Osteoblast (primary cell): ENCODE measurements around the gene ZNF496. TPM values are rescaled to one million over a fixed set of nuclear protein-coding genes. Genes with fewer than 3 reads are reported as not detected.

Experiments used
- DNase-seq: peaks from one replicate; pipeline ENCODE4 v3.0.0; 2011; ENCODE audit warnings: low spot score, mixed read lengths; ENCODE audit not compliant: insufficient read length; ENCODE audit errors: missing footprints
- H2AFZ ChIP-seq: 2 replicates; pipeline ENCODE4 v1.6.0; 2011; ENCODE audit warnings: mild to moderate bottlenecking, low read length
- H3K27ac ChIP-seq: 2 replicates; pipeline ENCODE4 v1.5.1; 2011; ENCODE audit warnings: mild to moderate bottlenecking, low read depth, low read length, moderate library complexity
- H3K27me3 ChIP-seq: 2 replicates; pipeline ENCODE4 v1.6.0; 2012; ENCODE audit warnings: mild to moderate bottlenecking, control low read depth, inconsistent platforms, low read length, moderate library complexity; ENCODE audit not compliant: insufficient read depth
- H3K36me3 ChIP-seq: 2 replicates; pipeline ENCODE4 v1.5.1; 2011; ENCODE audit warnings: mild to moderate bottlenecking, low read length, control low read depth, moderate library complexity; ENCODE audit not compliant: insufficient read depth
- H3K4me1 ChIP-seq: 2 replicates; pipeline ENCODE4 v1.5.1; 2011; ENCODE audit warnings: mild to moderate bottlenecking, low read length, control low read depth, moderate library complexity; ENCODE audit not compliant: insufficient read depth
- H3K4me2 ChIP-seq: 2 replicates; pipeline ENCODE4 v1.6.0; 2011; ENCODE audit warnings: mild to moderate bottlenecking, low read length; ENCODE audit not compliant: insufficient read depth
- H3K4me3 ChIP-seq: fragments of 200-600 bp; sonication (generic); 3 replicates; pipeline ENCODE4 v1.5.1; 2012; ENCODE audit warnings: mild to moderate bottlenecking, low read length, inconsistent platforms; ENCODE audit not compliant: insufficient read depth
- H3K79me2 ChIP-seq: 2 replicates; pipeline ENCODE4 v1.6.0; 2012; ENCODE audit warnings: mild to moderate bottlenecking, low read length, control low read depth, inconsistent platforms; ENCODE audit not compliant: insufficient read depth
- H3K9me3 ChIP-seq: 2 replicates; pipeline ENCODE4 v1.5.1; 2011; ENCODE audit warnings: low read depth, low read length, control low read depth
- H4K20me1 ChIP-seq: 2 replicates; pipeline ENCODE4 v1.6.0; 2012; ENCODE audit warnings: mild to moderate bottlenecking, low read length, control low read depth; ENCODE audit not compliant: insufficient read depth
- CTCF ChIP-seq: IDR thresholded peaks from 2 replicates; pipeline ENCODE4 v1.5.1; 2011; ENCODE audit warnings: mild to moderate bottlenecking, low read depth, low read length, moderate library complexity; ENCODE audit errors: extremely low read depth
- total RNA-seq: library from RNA; depleted of rRNA; stranded (reverse); fragments of >200 nt; gene quantifications from 2 replicates; pipeline ENCODE4 v1.2.3, GENCODE V29; 2012

The ZNF496 gene
- total RNA-seq, 1 donor = 29.3 TPM

- no peaks in the 10 kb centered on the region for H4K20me1 ChIP-seq
- H3K4me2 ChIP-seq = no peak overlapping the region
- H3K36me3 ChIP-seq = peaks cover 46% of the 10 kb centered on the region
- H2AFZ ChIP-seq = no peak overlapping the region
- no peaks in the 10 kb centered on the region for H3K27me3 ChIP-seq
- H3K4me1 ChIP-seq = no peaks in the 10 kb centered on the region
- H3K27ac ChIP-seq = no peak overlapping the region
- TF ChIP-seq CTCF = no peak
- peaks cover 5% of the 10 kb centered on the region for H3K79me2 ChIP-seq
- DNase-seq = peak; percentile 38
- H3K4me3 ChIP-seq = no peak overlapping the region
- H3K9me3 ChIP-seq = no peaks in the 10 kb centered on the region
Measured at GRCh38 chr1:247322442-247322841, 9.2 kb downstream of the ZNF496 start.

GRCh38 chr1:247317702-247318101 is 14.0 kb downstream of the ZNF496 start:
- Histone ChIP-seq H3K79me2 (no peaks in the 10 kb centered on the region), H2AFZ (no peak overlapping the region), H3K27ac (no peak overlapping the region), H3K9me3 (no peaks in the 10 kb centered on the region), H3K4me2 (no peak overlapping the region), H3K36me3 (peaks cover 29% of the 10 kb centered on the region), H3K4me1 (peaks cover 13% of the 10 kb centered on the region), H4K20me1 (peaks cover 6% of the 10 kb centered on the region), H3K4me3 (no peak overlapping the region), H3K27me3 (no peaks in the 10 kb centered on the region)
- no peak for DNase-seq
- TF ChIP-seq CTCF = no peak

GRCh38 chr1:247316590-247317197 is 15.0 kb downstream of the ZNF496 start:
- no peaks in the 10 kb centered on the region for H3K79me2 ChIP-seq
- no peak overlapping the region for H2AFZ ChIP-seq
- TF ChIP-seq CTCF = no peak
- no peaks in the 10 kb centered on the region for H3K27me3 ChIP-seq
- H4K20me1 ChIP-seq = peaks cover 6% of the 10 kb centered on the region
- peaks cover 13% of the 10 kb centered on the region for H3K4me1 ChIP-seq
- H3K27ac ChIP-seq = no peak overlapping the region
- H3K4me2 ChIP-seq = no peak overlapping the region
- H3K9me3 ChIP-seq = no peaks in the 10 kb centered on the region
- no peak for DNase-seq
- H3K4me3 ChIP-seq = no peak overlapping the region
- H3K36me3 ChIP-seq = peaks cover 22% of the 10 kb centered on the region

- no peaks in the 10 kb centered on the region for H3K27me3 ChIP-seq
- no peak for TF ChIP-seq CTCF
- no peak overlapping the region for H3K27ac ChIP-seq
- H3K36me3 ChIP-seq = peaks cover 56% of the 10 kb centered on the region
- H2AFZ ChIP-seq = no peak overlapping the region
- H4K20me1 ChIP-seq = no peaks in the 10 kb centered on the region
- H3K4me3 ChIP-seq = no peak overlapping the region
- no peak for DNase-seq
- H3K79me2 ChIP-seq = no peaks in the 10 kb centered on the region
- no peaks in the 10 kb centered on the region for H3K9me3 ChIP-seq
- no peaks in the 10 kb centered on the region for H3K4me1 ChIP-seq
- H3K4me2 ChIP-seq = no peak overlapping the region
Measured at GRCh38 chr1:247304031-247304430, 27.6 kb downstream of the ZNF496 start.
